ENCODE data around the gene MAFG. TPM values are rescaled to one million over a fixed set of nuclear protein-coding genes. Genes with fewer than 3 reads are reported as not detected.

Gene MAFG
- total RNA-seq, 1 donor from 2014 or later: 24.1 TPM

GRCh38 chr17:81935709-81936084, 8.2 kb upstream of the MAFG start:
- Mint-ChIP-seq H3K27ac (peak overlapping the region; percentile 54), H3K36me3 (no peaks in the 10 kb centered on the region), H3K4me1 (peaks cover 19% of the 10 kb centered on the region), H3K9me3 (no peaks in the 10 kb centered on the region), H3K27me3 (ENCODE audit: low read depth) (peaks cover 5% of the 10 kb centered on the region), H3K4me3 (peak overlapping the region; percentile 88)
- DNase-seq (ENCODE audit: low spot score in 2 of 2, unreplicated experiment in 2 of 2): no peak
- no peak for TF ChIP-seq CTCF (IDR thresholded peaks at IDR 0.05; ENCODE audit: unreplicated experiment)

DNA sequence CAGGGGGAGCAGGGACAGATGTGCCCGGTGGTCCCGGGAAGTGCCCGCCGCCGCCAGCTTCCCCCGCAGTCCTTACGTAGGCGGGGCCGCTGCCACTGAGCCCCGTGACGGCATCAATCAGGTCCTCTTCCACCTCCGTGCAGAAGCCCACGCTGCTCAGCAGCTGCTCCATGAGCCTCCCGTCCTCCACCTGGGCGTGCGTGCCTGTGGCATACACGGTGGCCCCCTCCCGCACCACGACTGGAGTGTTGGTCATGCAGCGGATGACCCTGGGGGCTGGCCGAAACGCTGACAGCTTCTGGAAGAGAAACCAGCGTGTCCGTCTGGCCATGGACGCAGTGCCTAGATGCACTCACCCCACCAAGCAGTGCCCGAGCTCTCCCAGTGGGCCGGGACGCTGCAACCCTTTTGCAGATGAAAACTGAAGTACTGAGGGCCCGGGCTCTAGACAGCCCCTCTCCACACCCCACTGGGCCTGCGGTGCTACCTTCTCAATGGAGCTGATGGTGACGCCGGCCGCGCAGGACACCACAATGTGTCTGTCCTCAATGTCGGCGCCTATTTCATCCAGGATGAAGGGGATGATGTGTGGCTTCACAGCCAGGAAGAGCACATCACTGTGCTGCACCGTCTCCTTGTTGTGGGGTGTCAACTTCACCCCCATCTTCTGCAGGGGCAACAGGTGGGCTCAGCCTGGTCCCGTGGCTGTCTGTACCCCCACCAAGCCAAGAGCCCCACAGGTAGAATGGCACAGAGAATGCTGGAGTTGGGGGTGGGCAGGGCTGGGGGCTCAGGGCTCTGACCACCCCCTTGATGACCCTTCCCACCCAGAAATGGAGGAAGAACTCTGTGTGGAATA, 7.5 kb upstream of the MAFG start:
- no peak for DNase-seq (ENCODE audit: low spot score in 2 of 2, unreplicated experiment in 2 of 2)
- TF ChIP-seq CTCF (IDR thresholded peaks at IDR 0.05; ENCODE audit: unreplicated experiment): no peak
- no peaks in the 10 kb centered on the region for H3K27me3 Mint-ChIP-seq (ENCODE audit: low read depth)
- H3K36me3 Mint-ChIP-seq: no peaks in the 10 kb centered on the region
- no peaks in the 10 kb centered on the region for H3K9me3 Mint-ChIP-seq
- H3K4me1 Mint-ChIP-seq: peaks cover 19% of the 10 kb centered on the region
- peak overlapping the region; percentile 88 for H3K4me3 Mint-ChIP-seq
- no peak overlapping the region for H3K27ac Mint-ChIP-seq

DNA sequence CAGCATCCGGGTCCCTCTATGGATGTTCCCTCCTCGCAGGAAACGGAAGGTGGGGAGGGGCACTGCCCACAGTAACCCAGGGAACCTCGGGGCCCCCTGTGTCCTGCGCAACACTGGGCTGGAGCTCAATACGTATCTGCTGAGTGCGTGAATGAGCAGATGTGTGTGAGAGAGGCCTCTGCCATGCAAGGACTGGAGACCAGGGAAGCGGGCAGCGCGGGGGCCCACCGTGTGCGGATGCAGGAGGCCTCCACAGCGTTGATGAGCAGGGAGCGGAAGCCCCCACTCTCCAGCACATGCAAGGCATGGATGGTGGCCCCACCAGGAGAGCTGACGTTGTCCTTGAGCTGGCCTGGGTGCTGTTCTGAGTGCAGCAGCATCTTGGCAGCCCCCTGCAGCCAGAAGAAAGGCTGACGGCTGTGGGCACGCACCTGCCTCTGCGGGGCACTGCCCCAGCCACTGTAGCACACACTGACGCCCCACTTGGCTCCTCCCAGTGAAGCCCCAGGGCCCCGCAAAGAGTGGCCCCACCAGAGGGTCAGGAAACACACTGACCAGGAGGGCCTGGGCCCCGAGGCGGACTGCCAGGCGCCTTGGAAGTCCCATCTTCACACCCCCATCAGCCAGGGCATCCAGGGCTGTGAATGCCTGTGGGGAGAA, 6.7 kb upstream of the MAFG start:
- no peak for DNase-seq (ENCODE audit: low spot score in 2 of 2, unreplicated experiment in 2 of 2)
- Mint-ChIP-seq H3K36me3 (no peaks in the 10 kb centered on the region), H3K27ac (no peak overlapping the region), H3K27me3 (ENCODE audit: low read depth) (no peaks in the 10 kb centered on the region), H3K9me3 (no peaks in the 10 kb centered on the region), H3K4me1 (peaks cover 19% of the 10 kb centered on the region), H3K4me3 (peak overlapping the region; percentile 10)
- no peak for TF ChIP-seq CTCF (IDR thresholded peaks at IDR 0.05; ENCODE audit: unreplicated experiment)

- Mint-ChIP-seq H3K27ac (no peak overlapping the region), H3K4me3 (no peak overlapping the region), H3K4me1 (peaks cover 24% of the 10 kb centered on the region), H3K27me3 (ENCODE audit: low read depth) (no peaks in the 10 kb centered on the region), H3K9me3 (no peaks in the 10 kb centered on the region), H3K36me3 (no peaks in the 10 kb centered on the region)
- TF ChIP-seq CTCF (IDR thresholded peaks at IDR 0.05; ENCODE audit: unreplicated experiment): no peak
- DNase-seq (ENCODE audit: low spot score in 2 of 2, unreplicated experiment in 2 of 2): no peak
Observed at GRCh38 chr17:81933178-81933699, 5.7 kb upstream of the MAFG start.

- H3K36me3 Mint-ChIP-seq: no peaks in the 10 kb centered on the region
- no peaks in the 10 kb centered on the region for H3K27me3 Mint-ChIP-seq (ENCODE audit: low read depth)
- no peak overlapping the region for H3K27ac Mint-ChIP-seq
- H3K9me3 Mint-ChIP-seq: no peaks in the 10 kb centered on the region
- no peak for DNase-seq (ENCODE audit: low spot score in 2 of 2, unreplicated experiment in 2 of 2)
- no peak overlapping the region for H3K4me3 Mint-ChIP-seq
- TF ChIP-seq CTCF (IDR thresholded peaks at IDR 0.05; ENCODE audit: unreplicated experiment): no peak
- H3K4me1 Mint-ChIP-seq: peaks cover 20% of the 10 kb centered on the region
Observed at GRCh38 chr17:81932333-81932983, 4.9 kb upstream of the MAFG start.

Data from mesothelial cell of epicardium (in vitro differentiated cells).